Measurements from ENCODE around the gene TWIST2.
A peak's percentile ranks its signal among the peaks of the same experiment; 100 is the strongest.

TWIST2 gene

DNA sequence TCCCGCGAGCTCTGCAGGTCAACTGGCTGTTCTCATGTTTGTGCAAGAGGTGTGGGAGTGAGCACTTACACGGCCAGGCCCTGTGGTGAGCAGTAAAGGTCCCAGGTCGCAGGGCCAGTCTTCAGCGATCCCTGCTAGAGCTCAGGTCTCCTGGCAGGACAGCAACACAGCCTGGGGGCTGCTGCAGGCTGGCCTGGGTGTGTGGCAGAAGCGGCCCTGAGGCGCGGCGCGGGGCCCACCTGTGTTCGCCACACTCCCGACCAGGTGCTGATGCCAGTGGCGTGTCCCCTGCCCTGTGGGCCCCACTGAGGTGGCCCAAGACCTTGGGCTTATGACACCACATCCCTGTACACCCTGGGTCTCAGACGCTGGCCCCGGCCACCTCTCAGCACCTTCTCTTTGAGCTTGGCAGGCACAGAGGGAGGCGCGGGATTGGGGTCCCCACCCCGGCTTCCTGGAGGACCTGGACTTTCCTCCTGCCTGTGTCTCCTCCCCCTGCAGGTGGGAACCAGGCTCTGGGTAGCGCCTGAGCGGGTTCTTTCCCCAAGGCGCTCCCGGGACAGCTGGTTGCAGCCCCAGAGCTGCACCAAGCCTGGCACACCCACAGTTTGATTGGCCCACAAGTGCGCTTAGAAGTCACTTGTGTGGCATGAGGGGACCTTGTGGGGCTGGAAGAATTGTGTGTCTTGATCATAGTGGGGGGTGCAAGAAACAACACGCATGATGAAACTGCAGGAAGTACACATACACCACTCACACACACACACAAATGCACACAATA is 59.2 kb downstream of the TWIST2 start:
- DNase-seq: no peak

GRCh38 chr2:238907717-238908173 is 59.9 kb downstream of the TWIST2 start:
- DNase-seq: no peak

- DNase-seq: peak in 1 of 4 experiments; percentile 2
Measured at GRCh38 chr2:238908960-238909951, 61.4 kb downstream of the TWIST2 start.

DNA sequence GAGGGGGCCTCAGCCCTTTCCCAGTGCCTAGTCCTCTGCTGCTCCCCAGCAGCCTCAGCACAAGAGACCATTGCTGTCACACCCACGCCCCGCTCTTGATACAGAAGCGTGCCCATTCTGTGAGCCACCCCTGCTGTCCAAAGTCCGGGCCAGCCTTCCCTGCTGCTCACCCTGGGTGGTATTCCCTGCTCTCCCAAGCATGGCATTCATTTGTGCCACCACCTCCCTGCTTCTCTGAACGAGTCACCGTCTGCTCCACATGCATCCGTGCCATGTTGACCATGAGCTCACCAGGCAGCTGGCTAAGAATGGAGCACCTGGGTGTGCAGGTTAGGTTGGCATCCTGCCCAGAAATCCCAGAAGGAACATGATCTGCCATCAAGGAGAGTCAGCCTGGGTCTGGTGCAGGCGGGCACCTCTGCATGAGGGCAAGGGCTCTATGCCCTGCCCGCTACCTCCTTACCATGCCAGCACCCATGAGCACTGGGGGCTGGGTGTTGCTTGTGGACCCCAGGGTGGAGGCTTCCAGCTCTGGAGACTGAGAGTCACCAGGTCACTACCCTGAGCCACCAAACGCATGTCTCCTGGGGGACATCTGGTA is 63.0 kb downstream of the TWIST2 start:
- DNase-seq: no peak

GRCh38 chr2:238911376-238912227 is 63.7 kb downstream of the TWIST2 start:
- DNase-seq: no peak

- DNase-seq: no peak
Measured at GRCh38 chr2:238912228-238912915, 64.5 kb downstream of the TWIST2 start.

DNA sequence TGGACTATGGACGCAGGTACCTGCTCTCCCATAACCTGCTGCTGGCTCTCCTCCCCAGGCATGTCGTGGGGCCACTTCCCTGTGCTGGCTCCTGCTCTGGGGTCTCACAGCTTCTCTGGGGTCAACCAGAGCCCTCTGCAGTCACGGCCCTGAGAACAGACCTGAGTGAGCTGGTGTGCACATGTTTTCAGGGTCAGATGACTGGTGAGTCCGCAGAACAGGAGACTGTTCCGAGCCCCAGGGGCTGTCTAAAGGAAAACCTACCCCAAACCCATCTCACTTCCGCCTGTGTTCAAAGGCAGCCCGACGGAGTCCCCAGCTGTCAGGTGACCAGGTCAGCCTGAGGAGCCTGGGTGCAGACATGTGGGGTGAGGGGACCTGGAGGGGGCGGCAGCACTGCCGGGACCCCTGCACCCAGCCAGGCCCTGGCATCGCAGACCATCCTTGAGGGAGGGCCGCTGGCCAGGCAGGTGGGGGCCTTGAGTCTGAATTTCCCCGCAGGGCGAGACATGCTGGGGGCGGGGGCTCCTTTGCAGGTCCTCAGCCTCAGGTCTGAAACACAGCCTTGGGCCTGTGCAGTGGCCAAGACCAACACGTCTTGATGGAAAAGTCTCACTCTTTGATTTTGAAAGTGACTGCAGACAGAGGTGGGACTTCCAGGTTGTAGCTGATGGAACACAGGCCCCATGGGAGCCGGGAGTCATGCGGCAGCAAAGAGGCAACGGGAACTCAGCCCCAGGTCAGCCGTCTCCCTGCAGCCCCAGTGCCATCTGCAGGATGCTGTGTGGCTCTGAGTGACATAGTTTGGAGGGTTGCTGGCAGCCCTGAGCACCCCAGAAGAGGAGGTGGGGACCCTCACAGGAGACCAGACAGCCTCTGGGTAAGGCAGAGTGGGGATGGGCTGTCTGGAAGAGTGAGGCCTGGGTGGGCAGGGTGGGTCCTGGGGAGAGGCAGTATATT is 65.3 kb downstream of the TWIST2 start:
- DNase-seq: no peak

DNA sequence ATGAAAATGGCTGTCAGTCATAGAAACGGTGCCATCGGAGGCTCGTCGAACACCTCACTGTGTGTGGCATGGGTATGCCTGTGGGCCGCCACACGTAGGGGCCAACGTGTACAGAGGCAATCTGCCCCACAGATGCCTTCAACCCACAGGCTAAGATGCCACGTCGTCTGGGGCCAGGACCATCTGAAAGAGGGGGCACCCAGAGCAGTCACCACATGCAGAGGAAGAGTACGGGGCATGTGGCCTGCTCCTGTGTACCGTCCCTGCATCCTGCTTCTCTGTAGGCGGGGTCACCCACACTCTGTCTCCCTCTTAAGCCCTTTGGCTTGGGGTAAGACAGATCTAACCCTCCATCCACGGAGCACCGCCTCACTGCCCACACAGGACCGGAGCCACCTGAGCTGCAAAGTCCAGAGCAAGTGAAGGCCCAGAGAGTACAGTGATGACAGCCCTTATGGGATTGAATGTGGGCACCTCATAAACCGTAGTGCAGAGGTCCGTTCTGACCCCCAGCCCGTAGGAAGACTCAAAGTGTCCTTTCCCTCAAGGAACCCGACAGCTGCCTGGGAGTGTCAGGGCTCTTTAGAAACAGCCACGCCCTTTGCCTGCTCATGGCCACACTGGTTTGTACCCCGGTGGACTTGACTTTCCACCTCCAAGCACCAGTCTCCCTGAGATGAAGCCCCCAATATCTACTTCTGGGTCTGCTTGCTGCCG is 66.2 kb downstream of the TWIST2 start:
- no peak for DNase-seq

GRCh38 chr2:238914648-238915015 is 66.7 kb downstream of the TWIST2 start:
- no peak for DNase-seq

DNA sequence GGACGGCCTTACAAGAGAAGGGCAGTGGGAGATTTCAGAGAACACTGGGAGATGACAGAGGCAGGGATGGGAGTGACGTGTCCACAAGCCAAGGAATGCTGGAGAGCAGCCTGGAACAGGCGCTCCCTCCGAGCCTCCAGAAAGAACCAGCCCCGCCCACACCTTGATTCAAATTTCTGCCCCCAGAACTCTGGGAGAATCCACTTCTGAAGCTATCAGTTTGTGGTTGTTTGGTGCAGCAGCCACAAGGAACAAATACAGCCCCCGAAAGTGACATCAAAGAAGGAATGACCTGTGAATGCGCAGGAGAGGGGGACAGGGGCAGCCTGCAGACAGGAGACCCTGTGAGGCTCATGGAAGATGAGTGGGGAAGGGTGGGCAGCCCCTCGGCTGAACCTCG is 67.3 kb downstream of the TWIST2 start:
- DNase-seq: no peak

DNA sequence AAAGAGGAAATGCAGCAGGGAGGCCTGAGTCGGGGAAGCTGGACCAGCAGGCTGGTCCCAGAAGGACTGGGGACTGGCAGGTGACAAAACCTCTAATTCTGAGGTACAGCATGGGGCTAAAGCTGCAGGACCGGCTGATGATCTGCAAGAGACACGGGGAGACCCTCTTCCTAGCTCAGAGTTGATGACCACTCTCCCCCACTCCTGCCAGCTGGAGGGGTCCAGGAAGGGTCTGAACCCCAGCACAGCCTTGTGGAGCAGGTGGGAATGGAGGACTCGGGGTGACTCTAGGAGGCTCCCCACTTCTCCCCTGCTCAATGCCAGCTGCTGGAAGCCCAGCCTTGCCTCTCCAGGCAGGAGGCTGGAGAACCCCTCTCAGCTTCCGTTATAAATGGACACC is 67.7 kb downstream of the TWIST2 start:
- DNase-seq: no peak

GRCh38 chr2:238916176-238916874 is 68.4 kb downstream of the TWIST2 start:
- DNase-seq: no peak

DNA sequence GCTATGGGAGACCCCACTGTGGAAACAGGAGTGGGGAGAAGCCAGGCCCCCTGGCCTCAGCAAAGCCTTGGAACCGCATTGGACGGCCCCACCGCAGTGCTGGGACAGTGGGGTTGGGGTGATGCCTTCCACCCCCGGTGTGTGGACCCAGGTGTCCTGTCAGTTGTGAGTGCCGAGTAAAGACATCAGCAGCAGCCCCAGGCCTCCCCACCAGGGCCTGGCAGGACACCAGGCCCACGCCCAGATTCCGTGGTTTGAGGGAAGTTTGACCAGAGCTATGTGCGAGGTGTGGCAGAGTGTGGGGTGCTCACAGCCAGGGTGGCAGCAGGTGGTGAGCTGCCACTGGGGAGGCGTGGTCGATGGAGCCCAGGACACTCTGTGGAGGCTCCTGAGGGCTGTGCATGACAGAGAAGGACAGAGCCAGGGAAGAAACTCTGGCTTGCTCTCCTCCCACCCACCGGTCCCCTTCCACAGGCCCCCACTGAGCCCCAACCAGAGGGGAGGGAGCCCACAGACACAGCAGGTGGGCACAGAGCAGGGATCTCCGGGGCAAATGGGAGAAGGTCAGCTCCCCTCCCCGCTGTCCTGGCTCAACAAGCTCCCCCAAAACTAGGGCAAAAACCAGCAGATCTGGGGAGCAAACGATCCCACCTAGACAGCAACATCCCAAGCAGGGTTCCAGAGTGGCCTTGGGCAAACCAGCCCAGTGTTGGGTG is 69.1 kb downstream of the TWIST2 start:
- no peak for DNase-seq

- no peak for DNase-seq
Measured at GRCh38 chr2:238919307-238919706, 71.4 kb downstream of the TWIST2 start.

DNA sequence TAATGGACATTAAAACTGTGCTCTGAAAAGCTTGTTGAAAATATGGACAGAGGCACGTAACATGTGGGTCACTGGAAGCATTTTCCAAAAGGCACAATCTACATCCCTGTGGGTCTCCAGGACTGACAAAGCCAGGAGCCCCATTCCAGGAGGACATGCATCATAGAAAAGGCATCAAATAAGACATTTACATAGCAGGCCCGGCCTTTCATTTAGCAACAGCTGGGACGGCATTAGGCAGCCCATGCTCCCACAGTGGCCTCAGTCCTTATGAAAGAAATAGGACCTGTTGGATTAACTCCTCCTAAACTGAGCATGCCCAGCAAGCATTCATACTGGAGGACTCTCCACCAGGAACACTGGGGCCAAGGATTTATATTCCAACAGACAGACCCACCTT is 72.2 kb downstream of the TWIST2 start:
- DNase-seq: no peak

GRCh38 chr2:238920601-238921001 is 72.7 kb downstream of the TWIST2 start:
- no peak for DNase-seq

GRCh38 chr2:238921259-238921658 is 73.4 kb downstream of the TWIST2 start:
- DNase-seq: no peak

DNA sequence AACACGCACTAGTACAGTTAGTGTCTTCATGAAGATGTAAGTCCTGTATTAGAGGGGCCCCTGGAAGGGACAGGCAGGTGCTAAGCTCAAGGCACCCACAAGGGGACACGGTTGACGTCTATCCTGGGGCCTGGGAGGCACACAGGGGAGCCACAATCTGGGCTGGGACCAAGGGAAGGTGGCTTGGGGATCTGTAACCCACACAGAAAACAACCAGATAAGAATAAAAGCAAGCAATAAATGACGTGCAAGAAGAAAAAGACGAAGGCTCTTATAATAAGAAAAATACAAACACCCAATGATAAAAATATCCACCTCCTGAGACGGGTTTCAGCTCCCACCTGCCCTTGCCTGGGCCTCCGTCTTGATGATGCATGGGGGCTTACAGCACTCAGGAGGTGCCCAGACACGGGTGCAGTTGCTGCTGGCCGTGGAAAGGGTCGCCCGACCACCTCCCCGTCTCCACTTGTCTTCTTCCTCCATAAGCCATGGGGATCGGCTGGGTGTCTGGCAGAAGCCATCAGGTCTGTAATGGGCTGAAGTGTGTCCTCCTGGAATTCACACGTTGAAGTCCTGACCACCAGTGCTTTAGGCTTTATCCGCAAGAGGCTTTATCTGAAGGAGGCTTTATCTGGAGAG is 73.9 kb downstream of the TWIST2 start:
- DNase-seq: no peak
